Loucy (cell line): ENCODE data around the gene NEUROD2.

Experiments
- EZH2phosphoT487 ChIP-seq: fragments of 200-600 bp; IDR thresholded peaks from 2 replicates; pipeline ENCODE4 v1.6.1; 2018; ENCODE audit warnings: antibody characterized with exemption, mild to moderate bottlenecking, moderate library complexity, borderline replicate concordance
- TF ChIP-seq, protein P1 (sequence below): fragments of 200-600 bp; sonication (generic); conservative IDR thresholded peaks from 2 replicates; pipeline ENCODE4 v1.5.1; 2014; ENCODE audit warnings: mild to moderate bottlenecking, antibody characterized with exemption, low read length

DNA sequence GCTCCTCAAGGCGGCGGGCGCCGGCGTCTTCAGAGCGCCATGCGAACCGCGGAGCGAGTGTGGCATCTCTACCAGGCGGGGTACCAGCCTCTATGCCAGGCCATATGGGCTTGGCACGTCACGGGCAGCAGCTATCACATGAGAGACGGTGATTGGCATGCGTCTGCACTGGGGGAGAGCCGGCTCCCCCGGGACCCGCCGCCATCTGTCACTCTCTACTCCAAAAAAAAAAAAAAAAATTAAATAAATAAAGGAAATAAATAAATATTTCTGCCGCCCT, at the start of gene NEUROD2:
- TF ChIP-seq, protein P1, sequence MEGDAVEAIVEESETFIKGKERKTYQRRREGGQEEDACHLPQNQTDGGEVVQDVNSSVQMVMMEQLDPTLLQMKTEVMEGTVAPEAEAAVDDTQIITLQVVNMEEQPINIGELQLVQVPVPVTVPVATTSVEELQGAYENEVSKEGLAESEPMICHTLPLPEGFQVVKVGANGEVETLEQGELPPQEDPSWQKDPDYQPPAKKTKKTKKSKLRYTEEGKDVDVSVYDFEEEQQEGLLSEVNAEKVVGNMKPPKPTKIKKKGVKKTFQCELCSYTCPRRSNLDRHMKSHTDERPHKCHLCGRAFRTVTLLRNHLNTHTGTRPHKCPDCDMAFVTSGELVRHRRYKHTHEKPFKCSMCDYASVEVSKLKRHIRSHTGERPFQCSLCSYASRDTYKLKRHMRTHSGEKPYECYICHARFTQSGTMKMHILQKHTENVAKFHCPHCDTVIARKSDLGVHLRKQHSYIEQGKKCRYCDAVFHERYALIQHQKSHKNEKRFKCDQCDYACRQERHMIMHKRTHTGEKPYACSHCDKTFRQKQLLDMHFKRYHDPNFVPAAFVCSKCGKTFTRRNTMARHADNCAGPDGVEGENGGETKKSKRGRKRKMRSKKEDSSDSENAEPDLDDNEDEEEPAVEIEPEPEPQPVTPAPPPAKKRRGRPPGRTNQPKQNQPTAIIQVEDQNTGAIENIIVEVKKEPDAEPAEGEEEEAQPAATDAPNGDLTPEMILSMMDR = no peak
- TF ChIP-seq EZH2phosphoT487 = no peak
